ENCODE data around the gene PTPRO. TPM values are rescaled to one million over a fixed set of nuclear protein-coding genes. Genes with fewer than 3 reads are reported as not detected.
A peak's percentile ranks its signal among the peaks of the same experiment; 100 is the strongest.

PTPRO gene
- total and polyA plus RNA-seq, 5 donors from 2014 or later: 0.88 to 2.9 (median 1.6) TPM

- peaks cover 11% of the 10 kb centered on the region for H3K36me3 Mint-ChIP-seq
- no peak for DNase-seq
- H3K4me3 Mint-ChIP-seq: peak overlapping the region in 3 of 4 donors; percentile 13 to 75 (median 71)
- peak overlapping the region; percentile 92 to 99 (median 95) for H3K27ac Mint-ChIP-seq
- H3K9me3 ChIP-seq (ENCODE audit: control insufficient read depth in 2 of 2, low read length in 2 of 2): no peaks in the 10 kb centered on the region
- peak overlapping the region; percentile 75 for H3K27ac ChIP-seq (ENCODE audit: insufficient read depth, low read length, poor library complexity, severe bottlenecking)
- no peaks in the 10 kb centered on the region for H3K36me3 ChIP-seq (ENCODE audit: control insufficient read depth, insufficient read depth, low read length)
- H3K4me1 ChIP-seq (ENCODE audit: control insufficient read depth, insufficient read depth, low read length, poor library complexity, severe bottlenecking): peaks cover 34% of the 10 kb centered on the region
- H3K4me3 ChIP-seq (ENCODE audit: low read depth, low read length): peak overlapping the region; percentile 2
- no peaks in the 10 kb centered on the region for H3K27me3 Mint-ChIP-seq
- ATAC-seq (ENCODE audit: low read depth in 2 of 2): no peak
- peaks cover 0 to 4% (median 1%) of the 10 kb centered on the region in 7 donors for H3K9me3 Mint-ChIP-seq
- H3K4me1 Mint-ChIP-seq: peaks cover 23 to 79% (median 43%) of the 10 kb centered on the region in 4 donors
- H3K27me3 ChIP-seq (ENCODE audit: control insufficient read depth, insufficient read depth, low read length): no peaks in the 10 kb centered on the region
These were observed 223.0 kb downstream of the PTPRO start for GRCh38 chr12:15545334-15545733.

- no peaks in the 10 kb centered on the region for H3K36me3 ChIP-seq (ENCODE audit: control insufficient read depth, insufficient read depth, low read length)
- peaks cover 0 to 4% (median 2%) of the 10 kb centered on the region in 7 donors for H3K9me3 Mint-ChIP-seq
- H3K9me3 ChIP-seq (ENCODE audit: control insufficient read depth in 2 of 2, low read length in 2 of 2): no peaks in the 10 kb centered on the region
- H3K4me3 Mint-ChIP-seq: peak overlapping the region; percentile 18 to 73 (median 67)
- H3K4me1 ChIP-seq (ENCODE audit: control insufficient read depth, insufficient read depth, low read length, poor library complexity, severe bottlenecking): peaks cover 34% of the 10 kb centered on the region
- H3K4me1 Mint-ChIP-seq: peaks cover 23 to 75% (median 40%) of the 10 kb centered on the region in 4 donors
- H3K27ac Mint-ChIP-seq: peak overlapping the region; percentile 92 to 94 (median 92)
- H3K27me3 Mint-ChIP-seq: no peaks in the 10 kb centered on the region
- H3K27ac ChIP-seq (ENCODE audit: insufficient read depth, low read length, poor library complexity, severe bottlenecking): peak overlapping the region; percentile 75
- DNase-seq: peak in 2 of 3 donors; percentile 76 to 90
- H3K27me3 ChIP-seq (ENCODE audit: control insufficient read depth, insufficient read depth, low read length): no peaks in the 10 kb centered on the region
- peak; percentile 91 for ATAC-seq (ENCODE audit: low read depth in 2 of 2)
- H3K36me3 Mint-ChIP-seq: peaks cover 11% of the 10 kb centered on the region
- peak overlapping the region; percentile 72 for H3K4me3 ChIP-seq (ENCODE audit: low read depth, low read length)
These were observed 223.9 kb downstream of the PTPRO start for GRCh38 chr12:15546102-15546701.

DNA sequence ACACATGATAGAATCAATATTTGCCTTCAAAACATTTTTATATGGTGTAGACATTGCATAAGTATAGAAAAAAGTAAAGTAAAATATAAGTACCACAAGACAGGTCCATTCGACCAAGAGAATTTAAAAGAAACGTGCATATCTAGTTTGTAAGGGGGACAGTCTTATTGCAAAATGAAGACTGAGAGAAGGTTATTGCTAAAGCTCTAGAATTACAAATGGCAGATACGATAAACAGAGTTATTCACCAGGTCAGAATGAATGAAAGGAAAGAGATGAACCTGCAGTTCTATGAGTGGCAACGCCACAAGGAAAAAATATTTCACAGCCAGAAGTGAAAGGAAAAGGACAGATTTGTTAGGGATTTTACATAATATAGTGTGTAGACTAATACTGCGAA is 224.8 kb downstream of the PTPRO start:
- Mint-ChIP-seq H3K27ac (peak overlapping the region; percentile 79 to 92 (median 91)), H3K9me3 (peaks cover 0 to 4% (median 2%) of the 10 kb centered on the region in 7 donors)

GRCh38 chr12:15547691-15548090 is 225.4 kb downstream of the PTPRO start:
- Mint-ChIP-seq H3K27me3 (no peaks in the 10 kb centered on the region), H3K9me3 (peaks cover 0 to 4% (median 2%) of the 10 kb centered on the region in 7 donors), H3K36me3 (peaks cover 11% of the 10 kb centered on the region), H3K4me1 (peaks cover 23 to 74% (median 40%) of the 10 kb centered on the region in 4 donors), H3K4me3 (peak overlapping the region in 3 of 4 donors; percentile 5 to 73 (median 13)), H3K27ac (peak overlapping the region; percentile 79 to 92 (median 91))
- Histone ChIP-seq H3K4me3 (ENCODE audit: low read depth, low read length) (peak overlapping the region; percentile 41), H3K36me3 (ENCODE audit: control insufficient read depth, insufficient read depth, low read length) (no peaks in the 10 kb centered on the region), H3K4me1 (ENCODE audit: control insufficient read depth, insufficient read depth, low read length, poor library complexity, severe bottlenecking) (peaks cover 34% of the 10 kb centered on the region), H3K9me3 (ENCODE audit: control insufficient read depth in 2 of 2, low read length in 2 of 2) (no peaks in the 10 kb centered on the region), H3K27ac (ENCODE audit: insufficient read depth, low read length, poor library complexity, severe bottlenecking) (peak overlapping the region; percentile 75), H3K27me3 (ENCODE audit: control insufficient read depth, insufficient read depth, low read length) (no peaks in the 10 kb centered on the region)
- ATAC-seq (ENCODE audit: low read depth in 2 of 2) (no peak), DNase-seq (peak in 1 of 3 donors; percentile 29)

More for the DNA sequence above, 224.8 kb downstream of the PTPRO start:
- Mint-ChIP-seq H3K36me3 (peaks cover 11% of the 10 kb centered on the region), H3K4me1 (peaks cover 23 to 72% (median 40%) of the 10 kb centered on the region in 4 donors), H3K27me3 (no peaks in the 10 kb centered on the region), H3K4me3 (peak overlapping the region; percentile 1 to 73 (median 40))
- no peaks in the 10 kb centered on the region for H3K9me3 ChIP-seq (ENCODE audit: control insufficient read depth in 2 of 2, low read length in 2 of 2)
- peaks cover 34% of the 10 kb centered on the region for H3K4me1 ChIP-seq (ENCODE audit: control insufficient read depth, insufficient read depth, low read length, poor library complexity, severe bottlenecking)
- ATAC-seq (ENCODE audit: low read depth in 2 of 2) (no peak), DNase-seq (no peak)
- no peaks in the 10 kb centered on the region for H3K36me3 ChIP-seq (ENCODE audit: control insufficient read depth, insufficient read depth, low read length)
- H3K27me3 ChIP-seq (ENCODE audit: control insufficient read depth, insufficient read depth, low read length): no peaks in the 10 kb centered on the region
- H3K27ac ChIP-seq (ENCODE audit: insufficient read depth, low read length, poor library complexity, severe bottlenecking): peak overlapping the region; percentile 75
- H3K4me3 ChIP-seq (ENCODE audit: low read depth, low read length): peak overlapping the region; percentile 72

DNA sequence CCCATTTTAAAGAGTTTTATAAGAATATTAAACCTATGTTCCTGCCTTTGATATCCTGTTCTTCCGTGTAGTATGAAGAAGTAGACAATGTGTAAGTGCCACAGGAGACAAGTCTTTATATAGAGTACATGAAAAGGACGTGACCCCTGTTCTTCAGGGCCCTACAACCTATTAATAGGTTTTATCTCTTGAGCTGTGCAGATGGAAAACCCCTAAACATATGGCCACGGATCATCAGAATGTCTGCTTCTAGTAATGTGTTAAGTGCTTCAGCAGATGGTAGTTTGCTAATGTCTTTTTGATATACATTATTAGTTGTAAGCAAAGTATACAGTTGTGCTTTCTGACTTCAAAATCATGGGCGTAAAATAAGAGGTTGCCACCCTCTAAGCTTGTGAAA is 228.5 kb downstream of the PTPRO start:
- peaks cover 21% of the 10 kb centered on the region for H3K4me1 ChIP-seq (ENCODE audit: control insufficient read depth, insufficient read depth, low read length, poor library complexity, severe bottlenecking)
- H3K4me1 Mint-ChIP-seq: peaks cover 23 to 56% (median 28%) of the 10 kb centered on the region in 4 donors

DNA sequence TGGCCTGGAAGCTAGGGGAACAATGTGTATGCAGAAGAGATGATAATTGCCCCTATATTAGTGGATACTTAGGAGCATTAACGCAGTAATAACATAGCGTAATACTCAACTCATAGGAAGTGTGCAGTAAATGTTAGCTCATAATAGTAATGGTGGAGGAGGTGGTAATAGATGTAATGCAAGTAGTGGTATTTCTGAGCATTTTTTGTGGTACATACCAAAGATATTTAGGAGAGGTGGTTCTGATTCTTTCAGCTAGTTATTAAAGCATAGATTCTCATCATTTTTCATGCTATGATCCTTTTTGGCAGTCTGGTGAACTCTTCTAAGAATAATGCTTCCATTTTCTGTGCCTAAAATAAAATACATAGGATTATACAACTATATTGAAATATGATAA is 233.1 kb downstream of the PTPRO start:
- no peak for ATAC-seq (ENCODE audit: low read depth in 2 of 2)
- no peaks in the 10 kb centered on the region for H3K4me1 ChIP-seq (ENCODE audit: control insufficient read depth, insufficient read depth, low read length, poor library complexity, severe bottlenecking)
- H3K9me3 Mint-ChIP-seq: peaks cover 0 to 4% (median 0%) of the 10 kb centered on the region in 7 donors
- H3K4me3 Mint-ChIP-seq: no peak overlapping the region
- H3K9me3 ChIP-seq (ENCODE audit: control insufficient read depth in 2 of 2, low read length in 2 of 2): no peaks in the 10 kb centered on the region
- no peak overlapping the region for H3K27ac ChIP-seq (ENCODE audit: insufficient read depth, low read length, poor library complexity, severe bottlenecking)
- H3K27me3 Mint-ChIP-seq: no peaks in the 10 kb centered on the region
- peaks cover 0 to 24% (median 2%) of the 10 kb centered on the region in 4 donors for H3K4me1 Mint-ChIP-seq
- H3K4me3 ChIP-seq (ENCODE audit: low read depth, low read length): no peak overlapping the region
- peaks cover 6% of the 10 kb centered on the region for H3K36me3 Mint-ChIP-seq
- H3K27me3 ChIP-seq (ENCODE audit: control insufficient read depth, insufficient read depth, low read length): no peaks in the 10 kb centered on the region
- no peaks in the 10 kb centered on the region for H3K36me3 ChIP-seq (ENCODE audit: control insufficient read depth, insufficient read depth, low read length)
- H3K27ac Mint-ChIP-seq: no peak overlapping the region
- no peak for DNase-seq

More for the DNA sequence above, 228.5 kb downstream of the PTPRO start:
- Histone ChIP-seq H3K9me3 (ENCODE audit: control insufficient read depth in 2 of 2, low read length in 2 of 2) (no peaks in the 10 kb centered on the region), H3K27me3 (ENCODE audit: control insufficient read depth, insufficient read depth, low read length) (no peaks in the 10 kb centered on the region), H3K36me3 (ENCODE audit: control insufficient read depth, insufficient read depth, low read length) (no peaks in the 10 kb centered on the region), H3K27ac (ENCODE audit: insufficient read depth, low read length, poor library complexity, severe bottlenecking) (no peak overlapping the region), H3K4me3 (ENCODE audit: low read depth, low read length) (no peak overlapping the region)
- peaks cover 7% of the 10 kb centered on the region for H3K36me3 Mint-ChIP-seq
- ATAC-seq (ENCODE audit: low read depth in 2 of 2): no peak
- no peaks in the 10 kb centered on the region for H3K27me3 Mint-ChIP-seq
- H3K27ac Mint-ChIP-seq: peak overlapping the region in 2 of 3 donors; percentile 14 to 44
- H3K9me3 Mint-ChIP-seq: peaks cover 0 to 4% (median 2%) of the 10 kb centered on the region in 7 donors
- no peak overlapping the region for H3K4me3 Mint-ChIP-seq
- no peak for DNase-seq

- no peak overlapping the region for H3K4me3 Mint-ChIP-seq
- peaks cover 6% of the 10 kb centered on the region for H3K36me3 Mint-ChIP-seq
- H3K4me1 Mint-ChIP-seq: peaks cover 0 to 29% (median 4%) of the 10 kb centered on the region in 4 donors
- DNase-seq (no peak), ATAC-seq (ENCODE audit: low read depth in 2 of 2) (no peak)
- no peaks in the 10 kb centered on the region for H3K9me3 Mint-ChIP-seq
- peak overlapping the region in 1 of 3 donors; percentile 12 for H3K27ac Mint-ChIP-seq
- Histone ChIP-seq H3K27ac (ENCODE audit: insufficient read depth, low read length, poor library complexity, severe bottlenecking) (no peak overlapping the region), H3K4me1 (ENCODE audit: control insufficient read depth, insufficient read depth, low read length, poor library complexity, severe bottlenecking) (peaks cover 1% of the 10 kb centered on the region), H3K4me3 (ENCODE audit: low read depth, low read length) (no peak overlapping the region), H3K36me3 (ENCODE audit: control insufficient read depth, insufficient read depth, low read length) (no peaks in the 10 kb centered on the region), H3K27me3 (ENCODE audit: control insufficient read depth, insufficient read depth, low read length) (no peaks in the 10 kb centered on the region), H3K9me3 (ENCODE audit: control insufficient read depth in 2 of 2, low read length in 2 of 2) (no peaks in the 10 kb centered on the region)
- no peaks in the 10 kb centered on the region for H3K27me3 Mint-ChIP-seq
These were observed 234.2 kb downstream of the PTPRO start for GRCh38 chr12:15556411-15557102.

Measured in CD4-positive, CD25-positive, alpha-beta regulatory T cell (primary cell).